Measurements from ENCODE around the gene PPP1R12C. TPM values are rescaled to one million over a fixed set of nuclear protein-coding genes. Genes with fewer than 3 reads are reported as not detected.
"Not testable (repeated sequence)": the region's sequence is repeated elsewhere in the genome, so short reads cannot be mapped to it uniquely, and the experiment has no call there.

Gene PPP1R12C
- total RNA-seq, 1 donor from 2014 or later: 31.3 TPM

DNA sequence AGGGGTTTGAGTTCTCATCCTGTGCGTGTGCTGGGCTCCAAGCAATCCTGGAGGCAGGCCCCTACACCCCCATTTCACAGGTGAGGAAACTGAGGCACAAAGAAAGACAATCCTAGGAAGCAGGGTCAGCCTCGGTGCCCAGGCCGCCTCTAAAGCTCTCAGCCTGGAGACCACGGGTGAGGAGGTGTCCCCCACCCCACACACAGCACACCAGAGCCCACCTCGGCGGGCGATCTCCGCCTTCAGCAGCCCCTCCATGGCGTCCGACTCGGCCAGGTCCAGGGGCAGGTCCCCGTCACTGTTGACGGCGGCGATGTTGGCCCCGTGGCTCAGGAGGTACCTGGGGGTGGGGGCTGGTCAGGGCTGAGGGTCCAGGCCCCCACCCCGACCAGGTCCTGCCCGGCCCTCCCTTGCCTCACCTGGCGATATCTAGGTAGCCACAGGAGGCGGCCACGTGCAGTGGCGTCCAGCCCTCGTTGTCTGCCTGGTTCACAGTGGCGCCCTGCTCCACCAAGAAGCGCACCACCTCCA lies 5.1 kb downstream of the PPP1R12C start:
- DNase-seq (ENCODE audit: low spot score): no peak

DNA sequence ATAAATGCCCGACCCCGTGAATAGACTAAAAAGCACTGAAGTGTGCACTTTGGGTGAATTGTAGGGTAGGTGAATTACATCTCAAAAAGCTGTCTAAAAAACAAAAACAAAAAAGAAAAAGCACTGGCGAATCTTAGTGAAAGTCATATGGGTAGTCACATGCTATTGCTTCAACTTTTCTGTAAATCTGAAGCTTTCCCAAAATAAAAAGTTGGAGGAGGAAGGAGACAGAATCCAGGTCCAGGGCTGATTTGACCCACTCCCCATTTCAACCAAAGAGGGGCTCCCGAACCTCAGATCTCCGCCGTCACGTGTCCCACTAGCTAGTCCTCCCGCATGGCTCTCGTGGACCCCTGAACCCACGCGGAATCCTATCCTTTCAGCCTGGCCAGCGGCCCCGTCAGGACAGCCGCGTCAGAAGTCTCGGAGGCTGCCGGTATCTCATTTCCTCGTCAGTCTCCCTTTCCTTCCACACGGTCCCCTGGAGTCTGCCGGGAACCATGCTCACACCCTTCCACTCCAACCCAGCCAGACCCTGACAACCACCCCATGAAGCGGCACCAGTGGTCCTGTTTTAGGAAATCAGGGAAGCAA lies 6.1 kb downstream of the PPP1R12C start:
- no peak for DNase-seq (ENCODE audit: low spot score)

DNA sequence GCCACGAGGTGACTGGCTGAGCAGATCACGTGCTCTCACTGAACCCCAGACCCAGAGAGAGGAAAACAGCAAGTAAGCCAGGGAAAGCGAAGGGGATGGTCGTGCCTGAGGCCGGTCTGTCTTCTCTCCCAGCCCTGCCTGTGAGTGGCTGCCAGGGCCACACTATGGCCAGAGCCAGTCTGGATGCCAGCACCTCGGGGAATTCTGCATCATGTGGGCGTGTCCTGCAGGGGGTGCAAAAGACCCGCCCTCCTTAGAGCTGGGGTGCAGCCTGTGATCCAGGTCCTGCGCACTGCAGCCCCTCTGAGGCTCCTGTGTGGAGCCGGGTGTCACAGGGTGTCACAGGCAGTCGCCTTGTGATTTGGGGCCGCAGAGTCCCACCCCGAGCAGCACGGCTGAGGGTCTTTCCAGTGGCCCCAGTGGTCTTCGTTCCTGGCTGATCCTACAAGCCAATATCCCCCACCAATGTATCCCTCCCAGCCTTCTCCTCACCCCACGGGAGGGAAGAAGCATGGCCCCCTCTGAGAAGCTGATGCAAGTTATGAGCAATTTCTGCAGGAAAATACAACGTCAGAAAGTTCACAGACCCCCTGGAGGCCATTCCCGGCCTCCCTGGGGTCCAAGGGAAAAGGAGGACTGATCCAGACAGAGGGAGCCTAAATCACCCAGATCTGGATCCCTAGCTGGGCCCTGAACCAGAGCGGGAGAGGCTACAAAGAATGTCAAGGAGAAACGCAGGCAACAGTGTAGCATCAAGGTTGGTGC lies 7.7 kb downstream of the PPP1R12C start:
- no peak for DNase-seq (ENCODE audit: low spot score)

DNA sequence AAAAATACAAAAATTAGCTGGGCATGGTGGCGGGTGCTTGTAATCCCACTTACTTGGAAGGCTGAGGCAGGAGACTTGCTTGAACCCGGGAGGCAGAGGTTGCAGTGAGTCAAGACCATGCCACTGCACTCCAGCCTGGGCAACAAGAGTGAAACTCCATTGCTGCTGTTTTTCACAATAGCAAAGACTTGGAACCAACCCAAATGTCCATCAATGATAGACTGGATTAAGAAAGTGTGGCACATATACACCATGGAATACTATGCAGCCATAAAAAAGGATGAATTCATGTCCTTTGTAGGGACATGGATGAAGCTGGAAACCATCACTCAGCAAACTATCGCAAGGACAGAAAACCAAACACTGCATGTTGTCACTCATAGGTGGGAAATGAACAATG lies 10.2 kb downstream of the PPP1R12C start:
- DNase-seq (ENCODE audit: low spot score): not testable (repeated sequence)

DNA sequence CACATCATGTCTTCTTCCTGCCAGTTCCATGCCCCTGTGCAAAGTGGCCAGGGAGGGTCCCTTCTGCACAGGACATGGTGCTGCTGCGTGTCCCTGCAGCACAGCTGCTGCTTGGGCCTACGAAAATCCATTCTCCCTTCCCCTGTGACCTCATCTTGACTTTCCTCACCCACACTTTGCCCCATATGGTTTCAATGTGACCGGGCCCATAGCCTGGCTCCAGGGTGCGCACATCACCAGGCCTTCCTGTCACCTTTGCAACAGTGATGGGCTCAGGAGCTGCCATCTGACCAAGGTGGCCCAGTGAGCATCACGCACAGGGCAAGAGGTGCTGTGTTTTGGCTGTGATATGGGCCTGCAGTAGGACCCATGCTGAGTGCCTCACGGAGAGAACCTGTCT lies 10.8 kb downstream of the PPP1R12C start:
- DNase-seq (ENCODE audit: low spot score): no peak

DNA sequence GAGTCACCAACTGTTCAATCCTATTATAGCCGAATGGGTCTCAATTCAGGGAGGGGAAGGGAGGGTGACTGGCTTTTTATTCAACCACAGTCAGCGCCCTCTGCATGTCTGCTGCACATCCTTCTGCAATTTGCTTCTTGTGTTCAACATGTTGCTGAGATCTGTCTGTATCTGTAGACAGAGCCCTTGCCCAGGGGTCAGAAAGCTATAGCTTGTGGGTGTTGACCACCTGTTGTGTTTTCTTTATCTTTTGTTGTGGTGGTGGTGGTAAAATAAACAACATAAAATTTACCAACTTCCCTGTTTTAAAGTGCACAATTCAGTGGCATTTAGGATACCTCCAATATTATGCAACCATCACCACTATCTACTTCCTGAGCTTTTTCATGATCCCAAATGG lies 12.2 kb downstream of the PPP1R12C start:
- DNase-seq (ENCODE audit: low spot score): no peak

DNA sequence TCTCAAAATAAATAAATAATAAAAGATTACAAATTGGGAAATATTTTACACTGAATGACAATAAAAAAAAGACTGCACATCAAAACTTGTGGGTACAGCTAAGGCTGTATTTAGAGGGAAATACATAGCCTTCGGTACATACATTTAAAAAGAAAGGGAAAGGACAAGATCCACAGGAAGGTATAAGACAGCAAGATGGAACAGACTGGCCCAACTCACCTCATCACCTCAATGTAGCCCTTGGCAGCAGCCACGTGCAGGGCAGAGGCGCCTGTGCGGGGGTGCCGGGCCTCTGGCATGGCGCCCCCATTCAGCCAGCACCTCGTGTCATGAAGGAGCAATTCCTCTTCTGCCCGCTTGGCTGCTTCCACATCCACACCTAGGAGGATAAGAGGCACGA lies 14.2 kb downstream of the PPP1R12C start:
- DNase-seq (ENCODE audit: low spot score): no peak

DNA sequence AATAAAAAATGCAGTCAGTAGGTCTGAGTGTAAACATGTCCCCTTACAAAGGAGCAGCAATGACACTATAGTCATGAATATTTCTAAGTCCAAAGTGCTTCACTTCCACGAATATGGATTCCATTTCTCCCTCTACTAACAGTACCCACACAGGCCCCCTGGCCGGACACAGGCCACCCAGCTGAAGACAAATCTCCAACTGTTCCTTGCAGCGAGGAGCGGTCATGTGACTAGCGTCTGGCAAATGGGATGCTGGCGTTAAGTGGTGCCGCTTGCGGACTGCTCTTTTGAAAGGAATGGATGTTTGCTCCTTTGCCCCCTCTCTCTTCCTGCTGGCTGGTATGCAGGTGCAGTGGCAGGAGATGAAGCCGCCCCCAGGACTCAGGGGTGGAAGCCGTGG lies 16.2 kb downstream of the PPP1R12C start:
- DNase-seq (ENCODE audit: low spot score): no peak

DNA sequence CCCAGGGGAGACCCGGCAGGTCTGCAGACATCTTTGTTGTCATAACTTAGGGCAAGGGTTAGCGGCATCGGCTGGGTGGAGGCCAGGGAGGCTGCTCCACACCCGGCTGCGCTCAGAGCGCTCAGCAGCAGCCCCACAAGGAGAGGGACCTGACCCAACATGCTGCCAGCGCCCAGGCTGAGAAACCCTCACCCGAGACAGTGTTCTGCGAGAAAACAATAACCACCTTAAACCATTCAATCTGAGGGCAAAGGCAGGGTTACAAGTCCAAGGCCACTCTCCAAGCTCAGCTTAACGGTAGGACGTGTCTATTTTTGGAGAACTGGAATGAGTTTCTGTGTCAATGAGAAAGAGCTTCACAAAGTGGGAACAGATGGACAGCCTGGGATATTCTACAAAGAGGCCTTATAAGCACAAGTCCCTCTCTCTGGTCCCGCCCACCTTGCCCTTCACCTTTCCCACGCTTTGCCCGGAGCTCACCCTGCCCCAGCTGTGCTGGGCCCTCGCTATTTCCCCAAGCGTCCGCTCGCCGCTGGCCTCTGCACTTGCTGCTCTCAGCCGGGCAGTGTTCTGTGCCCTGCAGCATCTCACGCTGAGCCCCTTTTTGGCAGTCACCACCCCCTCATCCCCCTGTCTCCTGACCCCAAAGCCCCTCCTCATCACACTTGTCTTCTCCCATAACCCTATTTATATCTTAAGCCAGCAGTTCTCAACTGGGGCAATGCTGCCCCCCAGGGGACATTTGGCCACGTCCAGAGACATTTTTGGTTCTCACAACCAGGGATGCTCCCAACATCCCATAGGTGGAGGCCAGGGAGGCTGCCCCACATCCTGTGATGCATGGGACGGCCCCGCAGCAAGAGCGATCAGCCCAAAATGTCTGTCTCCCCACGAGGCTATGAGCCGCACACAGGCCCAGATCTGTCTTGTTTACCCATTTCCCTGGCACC lies 17.6 kb downstream of the PPP1R12C start:
- no peak for DNase-seq (ENCODE audit: low spot score)

DNA sequence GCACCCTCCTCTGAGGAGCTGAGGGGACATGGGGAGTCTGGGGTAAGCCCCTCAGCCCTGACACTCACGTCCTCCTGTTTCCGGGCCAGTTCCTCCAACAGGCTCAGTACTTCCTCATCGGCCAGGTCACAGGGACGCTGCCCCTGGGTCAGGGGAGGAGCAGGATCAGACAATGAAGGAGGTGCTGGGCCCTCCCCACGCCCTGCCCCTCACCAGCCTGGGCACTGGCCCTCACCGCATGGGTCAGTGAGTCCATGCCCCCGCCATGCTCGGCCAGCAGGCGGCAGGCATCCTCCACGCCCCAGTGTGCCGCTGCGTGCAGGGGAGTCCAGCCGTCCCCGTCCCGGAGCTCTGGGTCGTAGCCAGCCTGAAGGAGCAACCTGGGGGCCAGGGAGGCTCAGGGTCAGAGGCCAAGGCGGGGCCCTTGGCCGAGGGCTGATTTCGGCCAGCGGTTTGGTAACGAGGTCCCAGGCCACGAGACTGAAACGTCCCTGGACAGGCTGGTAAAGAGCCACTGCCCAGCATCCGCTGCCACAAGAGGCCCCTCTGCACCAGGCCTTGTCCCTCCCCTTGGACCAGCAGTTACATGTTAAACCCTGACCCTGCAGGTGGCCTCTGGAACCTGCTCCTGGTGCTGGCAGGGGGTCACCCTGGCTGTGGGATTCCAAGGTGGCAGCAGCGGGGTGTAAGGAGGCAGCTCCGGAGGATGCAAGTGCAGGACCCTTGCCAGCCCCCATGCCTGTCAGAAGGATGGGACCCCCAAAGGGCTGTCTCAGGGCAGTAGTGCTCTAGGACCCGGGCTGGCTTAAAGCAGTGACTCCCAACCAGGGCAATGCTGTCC lies 18.5 kb downstream of the PPP1R12C start:
- no peak for DNase-seq (ENCODE audit: low spot score)

DNA sequence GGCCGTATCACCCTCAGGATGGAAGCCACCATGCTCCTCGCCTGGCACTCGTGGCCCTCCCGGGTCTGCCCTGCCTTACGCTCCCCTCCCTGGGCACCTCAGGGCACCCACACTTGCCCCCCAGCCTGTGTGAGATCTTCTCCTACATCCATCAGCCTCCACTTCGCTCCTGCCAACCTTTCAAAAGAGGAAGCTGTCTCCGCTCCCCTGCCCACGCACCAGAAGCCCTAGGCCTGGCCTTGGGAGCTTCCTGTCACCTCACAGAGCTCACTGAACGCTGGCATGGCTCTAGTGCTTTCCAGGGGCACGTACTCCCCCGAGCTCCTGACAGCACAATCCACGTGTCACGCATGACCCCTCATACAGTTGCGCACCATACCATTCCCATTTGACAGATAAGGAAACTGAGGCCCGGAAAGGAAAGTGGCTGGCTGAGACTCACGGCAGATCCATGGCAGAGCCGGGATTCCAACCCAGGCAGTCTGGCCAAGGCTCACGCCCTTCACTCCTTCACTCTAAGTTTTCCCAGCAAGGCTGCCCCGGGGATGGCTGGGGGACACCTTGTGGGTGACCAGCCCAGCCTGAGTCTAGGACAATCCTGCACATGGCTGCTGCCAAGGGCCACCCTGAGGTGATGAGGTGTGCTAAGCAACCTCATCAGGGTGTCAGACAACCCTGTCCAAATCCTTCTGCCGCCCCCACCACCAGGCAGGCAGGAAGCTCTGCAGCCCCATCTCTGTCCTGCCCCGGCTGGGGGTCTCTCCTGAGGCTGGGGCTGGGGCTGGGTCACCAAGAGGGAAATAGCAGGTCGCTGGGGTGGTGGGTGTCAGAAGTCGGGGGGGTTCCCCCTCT lies 19.3 kb downstream of the PPP1R12C start:
- DNase-seq (ENCODE audit: low spot score): no peak

DNA sequence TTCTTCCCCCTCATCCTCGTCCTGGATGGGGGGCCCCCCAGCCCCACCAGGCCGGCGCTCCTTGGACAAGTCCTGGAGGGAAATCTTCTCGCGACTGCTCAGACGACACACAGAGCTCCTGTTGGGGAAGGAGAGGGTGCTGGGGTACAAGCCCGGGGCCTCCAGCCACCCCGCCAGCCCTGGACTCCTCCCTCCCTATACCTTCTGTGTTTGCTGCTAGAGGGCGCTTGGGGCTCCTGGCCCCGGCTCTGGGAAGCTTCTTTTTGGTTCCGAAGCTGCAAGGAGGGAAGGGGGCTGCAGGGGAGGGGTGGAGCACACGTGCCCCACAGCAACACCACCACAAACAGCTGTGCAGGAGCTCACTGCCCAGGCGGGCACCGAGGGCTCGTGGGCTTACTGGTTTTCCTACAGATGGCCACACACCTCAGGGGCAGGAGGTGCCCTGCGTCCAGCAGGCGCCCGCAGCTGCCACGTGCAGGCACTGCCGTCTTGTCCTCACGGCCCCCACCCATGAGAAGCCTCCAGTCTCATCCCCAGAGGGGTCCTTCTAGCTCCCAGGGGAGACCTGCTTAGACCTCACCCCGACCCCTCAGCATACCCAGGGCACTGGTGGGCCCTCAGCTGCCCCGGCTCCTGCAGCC lies 21.3 kb downstream of the PPP1R12C start:
- no peak for DNase-seq (ENCODE audit: low spot score)

DNA sequence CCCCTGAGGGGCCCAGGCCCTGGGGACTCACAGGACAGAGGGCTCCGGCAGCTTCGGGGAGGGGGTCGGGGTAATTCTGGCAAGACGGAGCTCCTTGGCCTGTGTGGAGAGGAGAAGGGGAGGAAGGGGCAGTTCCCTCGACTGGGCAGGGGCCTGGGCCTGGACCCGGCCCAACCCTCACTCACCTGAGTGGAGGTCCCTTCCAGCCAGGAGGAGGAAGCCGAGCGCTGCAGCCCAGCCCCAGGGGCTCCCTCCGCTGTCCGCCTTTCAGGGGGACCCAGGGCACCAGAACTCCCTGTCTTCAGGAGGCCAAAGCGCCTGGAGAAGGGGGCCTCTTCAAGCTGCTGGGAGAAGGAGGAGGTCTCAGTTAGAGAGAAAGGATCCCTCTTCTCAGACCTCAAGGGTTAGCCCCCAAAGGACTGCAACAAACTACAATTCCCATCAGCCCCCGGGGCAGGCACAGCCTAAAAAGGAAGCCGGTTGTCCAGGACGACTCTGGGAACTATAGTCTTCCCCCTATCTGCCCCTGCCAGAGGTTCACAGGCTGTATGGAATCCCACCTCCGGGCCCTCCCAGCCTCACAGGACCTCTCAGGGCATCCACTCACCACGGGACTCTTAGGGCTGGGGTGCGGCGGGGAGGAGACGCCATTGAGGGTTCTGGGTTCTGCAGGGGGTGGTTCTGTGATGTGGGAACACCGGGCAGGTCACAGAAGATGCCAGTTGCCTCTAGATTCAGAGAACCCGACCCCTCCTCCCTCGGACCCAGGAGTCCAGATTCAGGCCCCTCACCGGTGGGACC lies 22.0 kb downstream of the PPP1R12C start:
- no peak for DNase-seq (ENCODE audit: low spot score)

DNA sequence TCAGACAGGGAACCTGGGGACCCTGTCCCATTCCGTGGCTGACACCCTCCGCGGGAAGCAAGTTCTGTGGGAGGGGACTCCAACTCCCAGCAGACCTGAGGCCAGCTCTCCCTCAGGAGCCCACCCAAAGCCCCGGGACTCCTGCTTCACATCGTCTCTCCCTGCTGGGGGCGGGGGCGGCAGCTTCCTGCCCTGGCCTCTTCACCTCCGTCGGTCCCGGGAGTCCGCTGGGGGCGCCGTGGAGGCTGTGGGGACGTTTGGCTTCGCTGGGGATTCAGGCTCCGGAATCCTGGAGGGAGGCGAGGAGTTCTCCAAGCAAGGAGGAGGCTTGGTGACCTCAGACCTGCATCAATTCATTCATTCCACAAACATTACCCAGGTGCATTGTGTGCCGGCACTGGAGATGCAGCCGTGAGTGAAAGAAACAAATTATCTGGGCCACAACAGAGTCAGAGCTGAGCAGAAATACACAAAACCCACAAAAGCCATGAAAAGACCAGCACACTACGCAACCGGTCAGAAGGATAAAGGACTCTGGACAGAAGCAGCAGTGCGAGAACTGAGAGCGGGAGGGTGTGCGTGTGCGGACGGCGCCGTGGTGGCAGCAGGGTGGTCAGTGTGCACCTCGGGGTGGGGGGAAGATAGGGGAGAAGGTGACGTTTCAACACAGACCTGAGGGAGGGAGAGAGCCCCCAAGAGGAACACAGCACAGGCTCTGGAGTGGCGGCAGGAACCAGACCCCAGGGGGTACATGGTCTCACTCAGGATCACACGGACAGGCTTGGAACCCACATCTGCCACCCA lies 22.8 kb downstream of the PPP1R12C start:
- DNase-seq (ENCODE audit: low spot score): no peak

DNA sequence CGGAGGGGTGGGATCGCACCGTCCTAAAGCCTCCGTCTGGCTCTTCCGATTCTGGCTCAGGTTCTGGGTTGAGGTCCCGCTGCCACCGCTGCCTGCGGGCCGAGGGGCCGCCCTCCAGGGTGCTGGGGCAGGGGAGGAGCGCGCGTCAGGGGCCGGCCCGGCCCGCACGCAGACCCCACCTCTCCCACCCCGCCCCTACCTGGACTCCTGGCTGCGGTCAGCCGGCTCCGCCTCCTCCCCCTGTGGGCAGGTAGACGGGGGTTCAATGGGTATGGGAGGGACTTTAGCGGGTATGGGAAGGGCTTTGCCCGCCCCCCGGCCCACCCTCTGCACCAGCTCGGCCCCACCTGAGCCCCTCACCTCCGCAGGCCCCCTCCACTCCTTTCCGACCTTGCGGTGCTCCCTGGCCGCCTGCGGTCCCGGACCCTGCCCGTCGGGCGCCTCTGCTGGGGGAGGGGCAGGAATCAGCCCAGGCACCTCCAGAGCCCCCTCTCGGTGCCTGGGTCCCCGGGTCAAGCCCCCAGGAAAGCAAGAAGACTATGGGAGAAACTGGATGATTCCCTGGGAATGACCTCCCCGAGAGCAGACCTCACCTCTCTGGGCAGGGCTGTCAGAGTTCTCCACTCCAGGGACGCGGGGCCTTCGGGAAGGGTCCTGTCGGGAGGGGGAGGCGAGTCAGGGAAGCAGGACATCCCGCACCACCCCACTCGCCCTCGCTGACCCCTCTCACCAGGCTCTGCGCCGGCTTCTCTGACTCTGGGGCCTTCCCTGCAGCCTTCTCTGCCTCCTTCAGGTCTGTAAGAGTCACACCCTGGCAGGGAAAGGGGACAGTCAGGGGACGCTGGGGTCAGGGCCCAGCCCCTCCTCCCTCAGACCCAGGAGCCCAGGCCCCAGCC lies 24.8 kb downstream of the PPP1R12C start:
- no peak for DNase-seq (ENCODE audit: low spot score)

DNA sequence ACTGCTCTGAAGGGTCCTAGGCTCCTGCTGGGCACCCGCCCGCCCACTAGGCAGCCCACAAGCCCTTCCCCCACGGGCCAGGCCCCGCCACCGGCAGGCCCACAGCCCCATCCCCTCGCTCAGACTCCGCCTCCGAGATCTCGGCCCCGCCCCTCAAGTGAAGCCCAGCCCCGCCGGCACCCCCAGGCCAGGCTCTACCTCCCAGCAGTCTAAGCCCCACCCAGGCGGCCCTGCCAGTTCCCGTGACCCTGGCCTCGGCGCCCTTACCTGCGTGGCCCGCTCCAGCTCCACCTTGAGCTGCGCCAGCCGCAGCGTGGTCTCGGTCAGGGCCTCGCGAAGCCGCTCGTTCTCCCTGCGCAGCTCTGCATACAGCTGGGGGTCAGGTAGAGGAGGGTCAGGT lies 25.5 kb downstream of the PPP1R12C start:
- no peak for DNase-seq (ENCODE audit: low spot score)
